Left forelimb (tissue), 1 donor: ENCODE measurements around the gene THBS2.

Source experiments
- DNase-seq: peaks from one replicate; pipeline ENCODE4 v3.0.0-alpha.2; 2018; ENCODE audit warnings: low spot score

THBS2 gene

GRCh38 chr6:169249057-169249456 is 4.6 kb downstream of the THBS2 start:
- peak; percentile 34 for DNase-seq

- DNase-seq = peak; percentile 65
These were observed 5.1 kb downstream of the THBS2 start for GRCh38 chr6:169248521-169248971.

DNA sequence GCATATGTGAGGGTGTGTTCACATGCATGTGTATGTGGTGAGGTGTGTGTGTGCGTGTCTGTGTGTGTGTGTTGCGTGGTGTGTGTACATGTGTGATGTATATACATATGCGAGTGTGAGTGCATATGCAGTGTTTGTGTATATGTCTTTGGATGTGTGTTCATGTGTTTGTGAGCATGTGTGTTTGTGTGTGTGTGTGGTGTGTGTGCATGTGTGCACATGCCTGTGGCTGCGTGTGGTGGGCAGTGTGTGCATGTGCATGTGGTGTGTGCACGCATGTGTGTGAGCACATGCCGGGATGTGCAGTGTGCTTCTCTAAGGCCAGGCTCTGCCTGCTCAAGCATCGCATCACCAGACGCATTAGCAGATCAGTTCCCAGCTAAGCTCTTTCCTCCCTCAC is 5.7 kb downstream of the THBS2 start:
- DNase-seq = no peak

GRCh38 chr6:169247419-169247818 is 6.2 kb downstream of the THBS2 start:
- no peak for DNase-seq

GRCh38 chr6:169246445-169246844 is 7.2 kb downstream of the THBS2 start:
- no peak for DNase-seq

DNA sequence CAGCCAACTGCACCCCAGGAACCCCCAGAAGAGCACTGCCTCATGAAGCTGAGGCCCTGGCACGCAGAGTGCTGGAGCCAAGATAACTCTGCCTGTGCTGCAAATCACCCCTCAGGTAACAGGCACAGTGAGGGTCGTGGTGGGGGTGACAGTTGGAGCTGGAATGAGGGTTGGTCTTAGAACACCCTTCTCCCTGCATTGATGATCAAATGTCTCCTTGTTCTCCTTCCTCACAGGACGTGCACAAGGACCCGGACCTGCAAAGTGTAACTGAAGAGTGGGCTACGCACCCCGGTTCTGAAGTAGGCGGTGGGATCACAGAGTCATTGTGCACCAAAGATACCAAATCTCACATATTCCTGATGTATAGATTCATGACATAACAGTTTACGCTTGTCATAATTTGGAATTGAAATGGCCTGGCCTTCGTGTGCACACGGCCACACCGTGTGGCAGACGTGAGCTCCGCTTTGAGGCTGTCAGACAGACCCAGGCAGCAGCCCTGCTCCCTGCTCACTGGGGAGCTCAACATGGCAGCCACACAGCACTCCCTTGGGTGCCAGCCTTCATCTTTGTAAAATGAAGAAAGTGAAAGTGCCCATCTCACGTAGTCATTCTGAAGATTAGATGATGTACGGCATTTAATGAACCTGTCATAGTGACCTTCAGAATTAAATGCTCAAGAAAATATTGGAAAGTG is 8.8 kb downstream of the THBS2 start:
- DNase-seq = no peak

DNA sequence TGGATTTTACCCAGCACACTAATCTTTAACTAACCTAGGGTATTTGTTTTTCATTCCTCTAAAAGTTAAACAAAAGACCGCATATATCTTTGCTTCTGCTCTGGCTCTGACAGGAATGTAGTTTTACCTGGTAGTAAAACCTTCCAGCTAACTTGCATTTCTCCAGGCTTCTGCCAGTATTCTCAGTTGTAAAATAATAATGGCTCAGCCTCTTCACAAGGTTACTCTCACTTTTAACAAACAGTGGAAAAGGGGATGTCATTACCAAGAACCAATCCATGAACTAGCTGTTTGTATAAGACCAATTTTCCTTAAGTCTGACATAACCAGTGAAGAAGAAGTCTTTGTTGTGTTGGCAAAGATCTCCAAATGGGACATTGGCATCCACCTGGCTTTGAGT is 10.0 kb downstream of the THBS2 start:
- DNase-seq = no peak

- DNase-seq = no peak
These were observed 10.5 kb downstream of the THBS2 start for GRCh38 chr6:169243186-169243585.

DNA sequence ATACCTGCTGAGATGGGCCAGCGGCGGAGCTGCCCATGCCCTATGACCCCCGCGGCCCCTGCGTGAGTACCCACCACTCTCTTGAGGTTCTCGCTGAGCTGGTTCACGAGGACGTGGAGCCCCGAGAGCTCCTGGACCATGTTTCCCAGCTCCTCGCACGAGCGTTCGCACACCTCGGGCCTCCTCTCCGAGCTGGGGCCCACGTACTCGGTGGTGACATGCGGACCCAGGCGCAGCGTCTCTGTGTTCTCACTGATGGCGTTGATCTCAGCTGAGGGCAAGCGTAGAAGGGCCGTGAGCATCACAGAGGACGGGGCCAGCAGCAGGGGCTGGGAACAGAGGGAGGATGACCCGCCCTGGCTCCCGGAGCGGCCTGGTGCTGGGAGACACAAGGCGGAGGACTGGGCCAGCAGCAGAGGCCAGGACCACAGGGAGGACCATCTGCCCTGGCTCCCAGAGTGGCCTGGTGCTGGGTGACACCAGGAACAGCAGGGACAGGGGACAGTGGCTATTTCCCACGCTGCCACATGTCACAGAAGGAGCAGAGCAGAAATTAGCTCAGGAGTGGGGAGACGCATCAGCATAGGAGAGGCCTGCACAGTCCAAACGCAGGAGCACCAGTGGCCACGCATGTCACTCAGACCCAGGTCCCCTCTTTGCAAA is 11.8 kb downstream of the THBS2 start:
- no peak for DNase-seq

DNA sequence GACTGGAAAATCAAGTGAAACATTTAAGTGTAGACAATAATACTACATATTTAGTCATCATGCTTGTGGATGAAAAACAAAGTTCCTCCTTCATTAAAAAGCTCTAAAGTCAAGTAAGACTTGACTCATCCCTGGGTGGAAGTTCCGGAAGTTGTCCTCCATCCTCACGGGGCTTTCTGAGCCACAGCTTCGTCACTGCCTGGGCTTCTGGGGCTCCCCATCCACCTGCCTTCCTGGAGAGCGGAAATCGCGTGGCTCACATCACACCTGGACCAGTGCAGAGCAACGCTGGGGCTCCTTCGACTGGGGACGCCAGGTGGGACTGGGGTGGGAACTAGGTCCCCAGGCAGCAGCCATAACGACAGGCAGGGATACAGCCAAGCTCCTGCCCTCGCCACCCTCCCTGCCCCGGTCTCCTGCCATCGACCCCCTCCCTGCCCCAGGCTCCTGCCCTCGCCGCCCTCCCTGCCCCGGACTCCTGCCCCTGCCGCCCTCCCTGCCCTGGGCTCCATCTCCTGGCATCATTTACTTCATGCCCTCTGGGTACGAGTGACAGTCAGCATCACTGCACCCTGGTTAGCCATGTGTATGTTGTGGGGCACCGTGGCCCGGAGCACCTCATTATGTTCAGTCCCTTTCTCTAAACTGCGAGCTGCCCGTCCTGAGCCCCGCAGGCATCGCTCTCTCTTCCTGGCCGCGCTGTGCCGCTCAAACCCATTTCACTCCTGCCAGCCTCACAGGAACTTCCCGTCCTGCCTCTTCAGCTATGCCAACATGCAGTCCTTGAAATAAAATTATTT is 12.9 kb downstream of the THBS2 start:
- no peak for DNase-seq

DNA sequence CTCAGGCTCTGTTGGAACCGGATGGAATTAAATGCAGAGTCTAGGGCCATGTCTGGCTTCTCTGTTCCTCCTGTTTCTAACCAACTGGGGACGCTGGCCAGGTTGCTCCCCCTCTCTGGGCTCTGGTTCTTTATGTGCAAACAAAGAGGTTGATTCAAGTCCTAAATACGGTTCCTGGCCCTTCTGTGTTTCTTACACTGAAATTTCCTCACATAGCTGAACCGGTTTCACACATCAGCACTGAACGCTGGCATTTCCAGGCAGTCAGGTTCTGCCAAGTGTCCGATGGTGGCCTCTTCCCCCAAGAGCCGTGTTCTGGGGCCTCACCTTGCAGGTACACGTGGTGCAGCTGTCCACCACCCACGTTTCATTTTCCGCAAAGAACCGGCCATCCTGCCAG is 13.5 kb downstream of the THBS2 start:
- DNase-seq = no peak

DNA sequence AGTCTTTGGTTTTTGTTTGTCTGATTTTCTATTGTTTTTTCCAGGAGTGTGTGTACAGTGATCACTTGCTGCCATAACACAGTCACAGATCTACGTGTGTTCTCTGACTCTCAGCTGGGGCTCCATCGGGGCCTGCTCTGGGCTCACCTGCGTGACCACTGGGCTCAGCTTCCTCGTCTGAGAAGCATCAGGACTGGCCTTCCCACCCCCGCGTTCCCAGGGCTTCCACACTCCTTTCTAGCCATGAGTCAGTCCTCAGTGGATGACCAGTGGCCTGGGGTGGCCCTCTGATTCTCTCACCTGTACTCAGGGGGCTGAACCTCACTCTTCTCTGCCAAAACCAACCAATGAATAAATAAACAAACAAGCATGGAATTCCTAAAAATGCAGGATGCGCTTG is 14.5 kb downstream of the THBS2 start:
- no peak for DNase-seq

DNA sequence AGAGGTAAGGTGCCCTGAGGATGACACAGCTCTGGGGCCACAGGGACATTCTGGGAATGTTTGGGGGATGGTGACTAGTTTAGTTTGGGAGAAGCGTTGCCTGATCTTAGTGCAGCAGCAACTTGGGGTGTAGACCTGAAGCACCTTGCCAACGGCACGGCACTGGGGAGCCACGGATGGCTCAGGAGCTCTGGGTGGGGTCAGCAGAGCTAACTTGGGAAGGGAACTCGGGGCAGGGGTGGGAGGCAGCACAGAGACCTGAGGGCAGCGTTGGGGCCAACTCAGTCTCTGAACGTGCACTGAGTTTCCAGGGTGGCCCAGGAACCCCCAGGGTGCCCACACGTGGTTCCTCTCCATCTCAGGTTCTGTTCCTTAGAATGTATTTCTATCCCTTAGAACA is 14.9 kb downstream of the THBS2 start:
- DNase-seq = no peak

- DNase-seq = no peak
These were observed 16.0 kb downstream of the THBS2 start for GRCh38 chr6:169237496-169238134.

DNA sequence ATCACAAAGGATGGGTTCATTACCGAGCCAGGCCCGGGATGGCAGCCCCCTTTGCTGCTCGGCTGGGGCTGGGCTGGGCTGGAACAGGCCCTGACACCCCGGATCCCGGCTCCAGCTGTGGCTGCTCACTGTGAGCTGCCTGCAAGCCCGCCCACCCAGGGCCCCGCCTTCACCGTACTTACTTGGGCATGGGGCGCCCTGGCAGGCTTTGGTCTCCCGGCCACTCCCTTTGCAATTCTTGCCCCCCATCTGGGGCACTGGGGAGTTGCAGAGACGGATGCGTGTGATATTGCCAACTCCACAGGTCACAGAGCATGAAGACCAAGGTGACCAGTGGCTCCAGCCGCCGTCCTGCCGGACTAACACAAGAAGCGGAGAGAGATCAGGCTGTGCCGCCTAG is 16.7 kb downstream of the THBS2 start:
- DNase-seq = no peak

DNA sequence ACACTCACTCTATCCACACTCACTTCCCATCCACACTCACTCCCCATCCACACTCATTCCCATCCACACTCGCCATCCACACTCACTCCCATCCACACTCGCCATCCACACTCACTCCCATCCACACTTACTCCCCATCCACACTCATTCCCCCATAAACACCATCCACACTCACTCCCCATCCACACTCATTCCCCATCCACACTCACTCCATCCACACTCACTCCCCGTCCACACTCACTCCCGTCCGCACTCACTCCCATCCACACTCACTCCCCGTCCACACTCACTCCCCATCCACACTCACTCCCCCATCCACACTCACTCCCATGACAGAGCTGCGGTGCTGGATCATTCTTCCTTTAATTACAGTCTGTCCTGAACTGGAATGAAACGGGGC is 17.1 kb downstream of the THBS2 start:
- no peak for DNase-seq

DNA sequence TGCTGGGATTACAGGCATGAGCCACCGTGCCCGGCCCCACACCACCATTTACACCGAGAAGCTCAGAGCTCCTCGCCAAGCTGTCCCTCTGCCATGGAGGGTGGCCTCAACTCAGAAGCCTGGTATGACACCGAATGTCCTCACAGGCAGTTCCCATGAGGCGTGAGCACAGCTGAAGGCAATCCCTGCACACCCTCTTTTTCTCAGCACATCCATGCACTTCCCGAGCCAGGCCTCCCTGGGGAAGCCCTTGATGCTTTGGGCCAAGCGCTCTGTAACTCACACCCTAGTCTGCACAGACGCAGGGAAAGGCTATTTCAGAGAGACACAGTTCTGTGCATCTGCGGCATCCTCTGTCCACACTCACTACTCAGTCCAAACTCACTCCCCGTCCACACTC is 18.4 kb downstream of the THBS2 start:
- DNase-seq = no peak

- peak; percentile 40 for DNase-seq
These were observed 19.0 kb downstream of the THBS2 start for GRCh38 chr6:169234634-169235033.

GRCh38 chr6:169233832-169234231 is 19.8 kb downstream of the THBS2 start:
- DNase-seq = peak; percentile 36

DNA sequence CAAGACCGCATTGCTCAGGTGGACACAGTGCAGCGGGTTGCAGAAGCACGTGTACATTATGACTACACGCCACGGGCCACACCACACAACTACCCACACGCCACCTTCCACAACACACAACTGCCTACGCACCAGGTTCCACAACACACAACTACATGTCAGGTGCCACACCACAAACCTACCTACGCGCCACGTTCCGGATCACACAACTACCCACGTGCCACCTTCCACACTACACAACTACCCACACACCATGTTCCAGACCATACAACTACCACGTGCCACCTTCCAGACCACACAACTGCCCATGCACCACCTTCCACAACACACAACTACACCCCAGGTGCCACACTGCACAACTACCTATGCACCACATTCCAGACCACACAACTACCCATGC is 20.5 kb downstream of the THBS2 start:
- peak; percentile 54 for DNase-seq

- DNase-seq = peak; percentile 56
These were observed 21.1 kb downstream of the THBS2 start for GRCh38 chr6:169232507-169232931.

GRCh38 chr6:169231790-169232506 is 21.7 kb downstream of the THBS2 start:
- peak; percentile 63 for DNase-seq
